ENCODE results near the gene ASPA. TPM values are rescaled to one million over a fixed set of nuclear protein-coding genes. Genes with fewer than 3 reads are reported as not detected.

ASPA gene
- total and polyA plus RNA-seq, 2 experiments from 2014 or later: 0.13 TPM; not detected in 1

GRCh38 chr17:3479988-3480387 is 4.2 kb downstream of the ASPA start:
- Histone ChIP-seq H3K36me3 (ENCODE audit: insufficient read depth) (no peaks in the 10 kb centered on the region), H3K27me3 (ENCODE audit: insufficient read depth) (no peaks in the 10 kb centered on the region), H3F3A (replicated peaks; ENCODE audit: low read depth) (no peaks in the 10 kb centered on the region), H3K79me2 (replicated peaks; ENCODE audit: insufficient read depth) (no peaks in the 10 kb centered on the region), H3K27ac (ENCODE audit: low read depth) (no peak overlapping the region), H2AFZ (peak overlapping the region; percentile 64; the same call in 1 of the 2 replicates), H3K4me3 (no peak overlapping the region), H4K20me1 (replicated peaks; ENCODE audit: insufficient read depth) (no peaks in the 10 kb centered on the region), H3K4me1 (ENCODE audit: insufficient read depth) (peaks cover 43% of the 10 kb centered on the region), H3K4me2 (no peak overlapping the region), H3K9me2 (ENCODE audit: insufficient read depth) (no peaks in the 10 kb centered on the region)
- Mint-ChIP-seq H3K27ac (no peak overlapping the region), H3K27me3 (ENCODE audit: insufficient read depth, low read depth, poor library complexity) (no peaks in the 10 kb centered on the region), H3K4me1 (peaks cover 47% of the 10 kb centered on the region), H3K9me3 (no peaks in the 10 kb centered on the region), H3K4me3 (no peak overlapping the region), H3K36me3 (ENCODE audit: low read depth) (no peaks in the 10 kb centered on the region)
- DNase-seq (ENCODE audit: low spot score) (no peak), ATAC-seq (no peak)
- TF ChIP-seq REST (IDR thresholded peaks at IDR 0.05; ENCODE audit: unreplicated experiment) (no peak), POLR2AphosphoS5 (IDR thresholded peaks at IDR 0.05; ENCODE audit: low read depth) (no peak), ETS1 (IDR thresholded peaks at IDR 0.05) (no peak), EZH2 (IDR thresholded peaks at IDR 0.05; ENCODE audit: low read depth, unreplicated experiment) (no peak), ZNF462 (CRISPR knock-in tag; IDR thresholded peaks at IDR 0.05) (no peak), JUNB (IDR thresholded peaks at IDR 0.05; ENCODE audit: unreplicated experiment) (no peak), EZH2phosphoT487 (IDR thresholded peaks at IDR 0.05; ENCODE audit: unreplicated experiment) (no peak)

Data from GM23338 (cell line).